IMR-90 (cell line): ENCODE measurements around the gene PDE4B. TPM values are rescaled to one million over a fixed set of nuclear protein-coding genes. Genes with fewer than 3 reads are reported as not detected.
A peak's percentile ranks its signal among the peaks of the same experiment; 100 is the strongest.

Source experiments
- ATAC-seq: fragments of 200-7000 bp; cut with Tn5 transposase; 2 replicates; pipeline ENCODE4 v1.9.1; 2020; ENCODE audit warnings: low read depth, mild to moderate bottlenecking, moderate library complexity
- BruUV-seq: library from RNA; stranded (reverse); fragments of 400-500 nt; replicated peaks from 2 replicates; lab custom pipeline; 2021; lab: Mats Ljungman, UMichigan
- CTCF ChIA-PET: fragments of 300-600 bp; formaldehyde crosslinking; extraction: SDS; loops from one replicate; lab custom pipeline; 2021; ENCODE audit warnings: antibody characterized with exemption; lab: Yijun Ruan, JAX
- POLR2A ChIA-PET: fragments of 300-600 bp; sonication (Branson Sonifier 250); formaldehyde crosslinking; loops from one replicate; lab custom pipeline; 2022; ENCODE audit warnings: antibody characterized with exemption; ENCODE audit not compliant: unreplicated experiment; lab: Charles Lee
- DNase-seq: peaks from one replicate; pipeline ENCODE4 v3.0.0; 2013
- H2AFZ ChIP-seq: replicated peaks from 2 replicates; pipeline ENCODE3; 2013; ENCODE audit warnings: low read length, mild to moderate bottlenecking; ENCODE audit not compliant: poor library complexity
- H2AK5ac ChIP-seq: 2 replicates; pipeline ENCODE4 v1.6.1; 2013; ENCODE audit warnings: low read depth, low read length, inconsistent platforms
- H2AK9ac ChIP-seq: replicated peaks from 2 replicates; pipeline ENCODE3; 2013; ENCODE audit warnings: mild to moderate bottlenecking, low read depth, low read length, moderate library complexity; ENCODE audit not compliant: poor library complexity
- H2BK120ac ChIP-seq: 2 replicates; pipeline ENCODE4 v1.6.1; 2013; ENCODE audit warnings: low read depth, low read length, inconsistent platforms
- H2BK15ac ChIP-seq: 3 replicates; pipeline ENCODE4 v1.6.1; 2013; ENCODE audit warnings: low read depth, low read length, inconsistent platforms
- H2BK20ac ChIP-seq: 2 replicates; pipeline ENCODE4 v1.6.1; 2013; ENCODE audit warnings: low read depth, mild to moderate bottlenecking, inconsistent platforms, low read length, moderate library complexity
- H2BK5ac ChIP-seq: 2 replicates; pipeline ENCODE4 v1.6.1; 2013; ENCODE audit warnings: mild to moderate bottlenecking, low read depth, low read length, inconsistent platforms; ENCODE audit not compliant: poor library complexity, severe bottlenecking
- H3K14ac ChIP-seq: replicated peaks from 2 replicates; pipeline ENCODE4 v1.6.1; 2013; ENCODE audit warnings: low read depth, low read length, inconsistent platforms
- H3K18ac ChIP-seq: 2 replicates; pipeline ENCODE4 v1.6.1; 2013; ENCODE audit warnings: low read depth, low read length, control low read depth
- H3K23ac ChIP-seq: 2 replicates; pipeline ENCODE4 v1.6.1; 2013; ENCODE audit warnings: low read depth, low read length, inconsistent platforms
- H3K27ac ChIP-seq: 2 replicates; pipeline ENCODE4 v1.5.1; 2013; ENCODE audit warnings: mild to moderate bottlenecking, control low read depth, low read length; ENCODE audit not compliant: insufficient read depth
- H3K27me3 ChIP-seq: 2 replicates; pipeline ENCODE4 v1.6.1; 2013; ENCODE audit warnings: low read length; ENCODE audit not compliant: control insufficient read depth, insufficient read depth
- H3K36me3 ChIP-seq: 2 replicates; pipeline ENCODE4 v1.6.1; 2013; ENCODE audit warnings: low read length, mixed read lengths; ENCODE audit not compliant: control insufficient read depth, insufficient read depth
- H3K4ac ChIP-seq: 2 replicates; pipeline ENCODE4 v1.6.1; 2013; ENCODE audit warnings: low read depth, low read length, inconsistent platforms
- H3K4me1 ChIP-seq: 2 replicates; pipeline ENCODE4 v1.6.1; 2013; ENCODE audit warnings: low read length, mixed read lengths; ENCODE audit not compliant: control insufficient read depth, insufficient read depth
- H3K4me2 ChIP-seq: 2 replicates; pipeline ENCODE4 v1.6.1; 2013; ENCODE audit warnings: low read depth, mild to moderate bottlenecking, control low read depth, low read length, moderate library complexity
- H3K4me3 ChIP-seq: 2 replicates; pipeline ENCODE4 v1.5.1; 2013; ENCODE audit warnings: low read depth, mild to moderate bottlenecking, control low read depth, low read length, moderate library complexity; ENCODE audit not compliant: insufficient read depth
- H3K56ac ChIP-seq: 2 replicates; pipeline ENCODE4 v1.6.1; 2013; ENCODE audit warnings: low read length, inconsistent platforms; ENCODE audit not compliant: insufficient read depth; ENCODE audit errors: extremely low read depth
- H3K79me1 ChIP-seq, 2 experiments: 2 replicates each; pipeline ENCODE4 v1.6.1; 2013; ENCODE audit warnings: low read length in 2 of 2, inconsistent platforms in 1 of 2, low read depth in 1 of 2
- H3K9ac ChIP-seq: 2 replicates; pipeline ENCODE4 v1.6.1; 2013; ENCODE audit warnings: low read depth, low read length, control low read depth
- H3K9me1 ChIP-seq: 2 replicates; pipeline ENCODE4 v1.6.1; 2013; ENCODE audit warnings: low read length, inconsistent platforms; ENCODE audit not compliant: insufficient read depth
- H3K9me3 ChIP-seq: 2 replicates; pipeline ENCODE4 v1.6.1; 2013; ENCODE audit warnings: low read length; ENCODE audit not compliant: control insufficient read depth, insufficient read depth
- H4K20me1 ChIP-seq: 2 replicates; pipeline ENCODE4 v1.6.1; 2013; ENCODE audit warnings: low read length, inconsistent platforms; ENCODE audit not compliant: insufficient read depth
- H4K5ac ChIP-seq: 2 replicates; pipeline ENCODE4 v1.6.1; 2013; ENCODE audit warnings: mild to moderate bottlenecking, low read depth, low read length, control low read depth
- H4K8ac ChIP-seq, 2 experiments: 2 replicates each; pipeline ENCODE4 v1.6.1; 2013; ENCODE audit warnings: low read depth in 2 of 2, low read length in 2 of 2, control low read depth in 1 of 2, inconsistent platforms in 1 of 2
- H4K91ac ChIP-seq: 2 replicates; pipeline ENCODE4 v1.6.1; 2013; ENCODE audit warnings: low read depth, low read length, inconsistent platforms; ENCODE audit not compliant: insufficient read depth
- CEBPB ChIP-seq: IDR thresholded peaks from 2 replicates; pipeline ENCODE4 v1.6.1; 2012; ENCODE audit warnings: low read depth, low read length, improper control_type of control experiment
- MAFK ChIP-seq: IDR thresholded peaks from 2 replicates; pipeline ENCODE4 v1.6.1; 2012; ENCODE audit warnings: low read depth, low read length, improper control_type of control experiment
- NFE2L2 ChIP-seq: fragments of 150-350 bp; IDR thresholded peaks from 2 replicates; pipeline ENCODE4 v1.6.1; 2016; ENCODE audit warnings: low read depth, mild to moderate bottlenecking, low read length
- WGBS, 2 experiments: methylation state at CpG; one replicate each; pipeline versions ENCODE4 v1.1.5 to v1.1.7; 2013; ENCODE audit warnings: missing lambda C conversion rate in 2 of 2; ENCODE audit not compliant: insufficient read length in 1 of 2; ENCODE audit errors: extremely low coverage in 2 of 2; 5-methylcytosine and 5-hydroxymethylcytosine counted together
- dilution Hi-C: fragments of 300-500 bp; cut with HindIII; formaldehyde crosslinking; loops from one replicate; pipeline ENCODE4 v1.14.3; 2018; ENCODE audit warnings: low sequenced_read_pairs; ENCODE audit not compliant: unreplicated experiment
- in situ Hi-C: fragments of 300-500 bp; cut with MboI; formaldehyde crosslinking; loops from 3 replicates; pipeline ENCODE4 v1.14.3; 2019; ENCODE audit warnings: low sequenced_read_pairs, inconsistent platforms, mixed read lengths
- intact Hi-C: fragments of 100-400 bp; cut with micrococcal nuclease; formaldehyde crosslinking; loops from 2 replicates; pipeline ENCODE4 v1.10.0; 2022
- polyA plus RNA-seq, 3 experiments: library from polyadenylated mRNA; depleted of rRNA; stranded (reverse); fragments of >200 nt; gene quantifications; 2 replicates each; pipeline ENCODE4 v1.2.3, GENCODE V29; 2012; ENCODE audit warnings: low replicate concordance in 1 of 3
- total RNA-seq: library from RNA; depleted of rRNA; stranded (reverse); fragments of >200 nt; gene quantifications from 2 replicates; pipeline ENCODE4 v1.2.3, GENCODE V29; 2012

The PDE4B gene
- total and polyA plus RNA-seq, 2 of the 4 experiments (the other 2 are of a cell fraction), result 5.8 to 21.3 TPM

DNA sequence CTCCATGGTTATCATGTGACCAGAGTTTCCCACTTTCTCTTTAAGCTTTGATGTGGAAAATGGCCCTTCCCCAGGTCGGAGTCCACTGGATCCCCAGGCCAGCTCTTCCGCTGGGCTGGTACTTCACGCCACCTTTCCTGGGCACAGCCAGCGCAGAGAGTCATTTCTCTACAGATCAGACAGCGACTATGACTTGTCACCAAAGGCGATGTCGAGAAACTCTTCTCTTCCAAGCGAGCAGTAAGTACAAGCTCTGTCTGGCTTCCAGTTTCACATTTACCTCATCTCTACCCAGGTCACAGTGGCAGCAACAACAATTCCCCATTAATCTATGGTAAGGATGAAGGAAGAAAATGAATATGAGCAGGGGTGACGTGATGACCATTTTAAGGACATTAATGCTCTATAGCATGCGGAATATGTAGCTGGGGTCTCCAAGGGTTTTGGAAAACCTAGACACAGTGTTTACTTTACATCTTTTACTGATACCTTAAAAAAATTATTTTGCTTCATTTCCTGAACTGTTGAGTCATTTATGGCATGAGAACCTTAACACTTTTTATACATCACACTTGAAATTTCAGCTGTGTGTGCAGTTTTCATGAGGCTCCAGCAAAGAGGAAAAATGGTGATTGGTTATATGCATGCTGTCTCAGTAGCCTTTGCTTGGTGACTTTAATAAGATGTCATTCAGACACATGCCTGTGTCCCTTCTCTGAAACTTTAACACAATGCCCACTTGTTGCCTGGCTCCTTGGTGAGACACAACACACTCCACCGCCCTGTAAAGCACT lies 454.9 kb downstream of the PDE4B start:
- Histone ChIP-seq H3K27me3 (no peaks in the 10 kb centered on the region), H3K36me3 (no peaks in the 10 kb centered on the region), H4K91ac (no peak overlapping the region), H2BK15ac (no peak overlapping the region; the same call in 2 of the 3 replicates), H4K5ac (no peak overlapping the region), H3K4me1 (peaks cover 5% of the 10 kb centered on the region), H3K79me1 (no peaks in the 10 kb centered on the region), H3K14ac (no peak overlapping the region), H3K9ac (no peak overlapping the region), H2BK5ac (no peak overlapping the region), H3K27ac (no peak overlapping the region), H3K9me3 (no peaks in the 10 kb centered on the region), H4K8ac (no peak overlapping the region), H2BK120ac (no peak overlapping the region), H3K56ac (no peak overlapping the region), H2AK5ac (no peak overlapping the region), H4K20me1 (no peaks in the 10 kb centered on the region), H3K4me2 (no peak overlapping the region), H3K18ac (no peak overlapping the region), H2AFZ (no peak overlapping the region), H3K4ac (no peak overlapping the region), H3K23ac (no peak overlapping the region), H2BK20ac (no peak overlapping the region), H3K9me1 (peaks cover 5% of the 10 kb centered on the region; the same call in 1 of the 2 replicates), H2AK9ac (no peak overlapping the region), H3K4me3 (no peak overlapping the region)
- ATAC-seq (no peak), DNase-seq (no peak)
- no peak for TF ChIP-seq CEBPB
- TF ChIP-seq NFE2L2, result no peak
- TF ChIP-seq MAFK, result peak; percentile 49; the same call in 1 of the 2 replicates
- in situ Hi-C loops, result loop anchor here (25.0 kb wide), 1 partner anchor 510 kb away; no protein-coding TSS in a partner anchor
- dilution Hi-C loops, result no loop called here
- CTCF ChIA-PET, result interaction anchor here (0.6 to 2.2 kb wide), 2 partner anchors 199 to 222 kb away, joined by 3 to 9 read pairs; no protein-coding TSS in a partner anchor
- 97% methylated on average over 5 of the region's 11 CpGs; no CpG with 5 or more reads in 1 of the 2 experiments for WGBS, 2 experiments
- BruUV-seq, result no TSS peak
- POLR2A ChIA-PET, result no interaction called here
- intact Hi-C loops, result loop anchor here (10.0 kb wide), 2 partner anchors 453 to 1183 kb away; partner anchors contain the start of gene PDE4B
